GM19043 (cell line): ENCODE measurements around the gene ZBTB14.

Experiments
- ATAC-seq: cut with Tn5 transposase; IDR thresholded peaks from one replicate; pipeline ENCODE4 v1.9.1; 2021; ENCODE audit warnings: low read depth; ENCODE audit not compliant: unreplicated experiment

The ZBTB14 gene

GRCh38 chr18:5294113-5294456 is 1.4 kb downstream of the ZBTB14 start:
- no peak for ATAC-seq

- ATAC-seq = peak; percentile 70
Observed at GRCh38 chr18:5288517-5288935, 7.0 kb downstream of the ZBTB14 start.

- no peak for ATAC-seq
Observed at GRCh38 chr18:5287854-5288253, 7.7 kb downstream of the ZBTB14 start.

- ATAC-seq = no peak
Observed at GRCh38 chr18:5286525-5286924, 9.0 kb downstream of the ZBTB14 start.

GRCh38 chr18:5285326-5285725 is 10.2 kb downstream of the ZBTB14 start:
- ATAC-seq = no peak

GRCh38 chr18:5284808-5285207 is 10.7 kb downstream of the ZBTB14 start:
- no peak for ATAC-seq

- no peak for ATAC-seq
Observed at GRCh38 chr18:5282770-5283169, 12.8 kb downstream of the ZBTB14 start.

GRCh38 chr18:5276947-5277346 is 18.6 kb downstream of the ZBTB14 start:
- no peak for ATAC-seq

GRCh38 chr18:5275872-5276271 is 19.7 kb downstream of the ZBTB14 start:
- ATAC-seq = no peak

GRCh38 chr18:5268874-5269273 is 26.7 kb downstream of the ZBTB14 start:
- ATAC-seq = no peak

GRCh38 chr18:5266721-5267120 is 28.8 kb downstream of the ZBTB14 start:
- no peak for ATAC-seq

GRCh38 chr18:5253910-5254309 is 41.6 kb downstream of the ZBTB14 start:
- ATAC-seq = no peak

GRCh38 chr18:5251117-5251516 is 44.4 kb downstream of the ZBTB14 start:
- ATAC-seq = no peak

- ATAC-seq = no peak
Observed at GRCh38 chr18:5250603-5251002, 44.9 kb downstream of the ZBTB14 start.

- no peak for ATAC-seq
Observed at GRCh38 chr18:5244941-5245340, 50.6 kb downstream of the ZBTB14 start.

GRCh38 chr18:5239447-5239846 is 56.1 kb downstream of the ZBTB14 start:
- no peak for ATAC-seq
